GM20000 (cell line): Measurements from ENCODE around the gene CDH13.

Experiments
- DNase-seq: peaks from one replicate; pipeline ENCODE4 v3.0.0; 2012; ENCODE audit warnings: low spot score
- CTCF ChIP-seq: IDR thresholded peaks from 2 replicates; pipeline ENCODE4 v1.5.1; 2012; ENCODE audit warnings: mild to moderate bottlenecking, control low read depth; ENCODE audit errors: extremely low read depth, missing control alignments

Gene CDH13

GRCh38 chr16:83174671-83175070 lies 547.9 kb downstream of the CDH13 start:
- DNase-seq: no peak
- no peak for TF ChIP-seq CTCF

- no peak for TF ChIP-seq CTCF
- no peak for DNase-seq
Measured at GRCh38 chr16:83176802-83177201, 550.0 kb downstream of the CDH13 start.

GRCh38 chr16:83185902-83186301 lies 559.1 kb downstream of the CDH13 start:
- no peak for TF ChIP-seq CTCF
- DNase-seq: no peak

- no peak for TF ChIP-seq CTCF
- DNase-seq: no peak
Measured at GRCh38 chr16:83187405-83187804, 560.6 kb downstream of the CDH13 start.

- DNase-seq: no peak
- no peak for TF ChIP-seq CTCF
Measured at GRCh38 chr16:83196796-83197195, 570.0 kb downstream of the CDH13 start.

- no peak for TF ChIP-seq CTCF
- no peak for DNase-seq
Measured at GRCh38 chr16:83197450-83197849, 570.7 kb downstream of the CDH13 start.

- TF ChIP-seq CTCF: no peak
- no peak for DNase-seq
Measured at GRCh38 chr16:83198977-83199376, 572.2 kb downstream of the CDH13 start.
